Stimulated activated CD4-positive, alpha-beta T cell treated with anti-CD3 and anti-CD28 coated beads, Interleukin-2, amount 100 ng/mL, for 48 hours (primary cell): ENCODE results near the gene JCAD.
"Not testable (repeated sequence)": the region's sequence is repeated elsewhere in the genome, so short reads cannot be mapped to it uniquely, and the experiment has no call there.

ENCODE experiments used
- DNase-seq, 2 donors: peaks; one replicate each; pipeline ENCODE4 v3.0.0-alpha.2; 2020

The JCAD gene, protein sequence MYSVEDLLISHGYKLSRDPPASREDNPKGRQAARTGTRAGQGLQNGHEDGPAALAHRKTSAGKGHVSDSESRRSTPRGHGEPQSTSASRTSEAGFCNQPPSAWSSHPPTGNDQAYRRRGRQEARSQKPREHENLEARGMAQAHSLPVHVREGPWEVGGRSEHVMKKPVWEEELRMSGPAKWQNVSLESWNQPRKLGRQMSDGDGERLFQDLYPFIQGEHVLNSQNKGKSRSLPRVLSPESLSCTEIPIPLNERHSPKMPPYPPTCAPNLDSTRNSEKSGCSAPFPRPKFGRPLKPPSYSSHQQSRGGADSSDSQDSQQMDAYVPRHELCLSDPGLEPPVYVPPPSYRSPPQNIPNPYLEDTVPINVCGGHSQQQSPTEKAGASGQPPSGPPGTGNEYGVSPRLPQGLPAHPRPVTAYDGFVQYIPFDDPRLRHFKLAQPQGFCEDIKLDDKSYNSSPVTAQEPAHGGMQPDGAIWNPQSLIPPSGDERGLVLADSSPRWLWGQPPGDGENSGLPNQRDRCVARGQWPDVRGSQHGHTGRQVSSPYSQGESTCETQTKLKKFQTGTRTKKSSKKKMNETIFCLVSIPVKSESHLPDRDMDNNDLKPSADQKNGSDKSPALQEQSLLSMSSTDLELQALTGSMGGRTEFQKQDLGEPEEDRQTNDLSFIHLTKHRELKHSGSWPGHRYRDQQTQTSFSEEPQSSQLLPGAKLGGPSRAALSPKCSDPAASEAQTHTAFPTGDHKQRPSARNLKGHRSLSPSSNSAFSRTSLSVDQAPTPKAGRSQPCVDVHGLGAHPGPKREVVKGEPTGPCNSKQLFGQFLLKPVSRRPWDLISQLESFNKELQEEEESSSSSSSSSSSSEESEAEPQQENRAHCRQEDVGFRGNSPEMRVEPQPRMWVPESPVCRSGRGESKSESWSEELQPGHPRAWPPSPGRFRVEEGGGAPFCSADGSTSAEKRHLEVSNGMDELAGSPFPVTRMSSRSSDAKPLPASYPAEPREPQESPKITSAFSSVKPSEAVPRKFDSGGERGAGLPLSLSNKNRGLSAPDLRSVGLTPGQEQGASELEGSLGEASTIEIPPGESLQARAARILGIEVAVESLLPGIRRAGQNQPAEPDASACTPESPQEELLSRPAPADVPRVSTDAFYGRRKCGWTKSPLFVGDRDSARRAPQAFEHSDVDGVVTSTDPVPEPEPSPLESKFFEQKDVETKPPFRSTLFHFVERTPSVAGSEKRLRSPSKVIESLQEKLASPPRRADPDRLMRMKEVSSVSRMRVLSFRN (N-terminal part only)

DNA sequence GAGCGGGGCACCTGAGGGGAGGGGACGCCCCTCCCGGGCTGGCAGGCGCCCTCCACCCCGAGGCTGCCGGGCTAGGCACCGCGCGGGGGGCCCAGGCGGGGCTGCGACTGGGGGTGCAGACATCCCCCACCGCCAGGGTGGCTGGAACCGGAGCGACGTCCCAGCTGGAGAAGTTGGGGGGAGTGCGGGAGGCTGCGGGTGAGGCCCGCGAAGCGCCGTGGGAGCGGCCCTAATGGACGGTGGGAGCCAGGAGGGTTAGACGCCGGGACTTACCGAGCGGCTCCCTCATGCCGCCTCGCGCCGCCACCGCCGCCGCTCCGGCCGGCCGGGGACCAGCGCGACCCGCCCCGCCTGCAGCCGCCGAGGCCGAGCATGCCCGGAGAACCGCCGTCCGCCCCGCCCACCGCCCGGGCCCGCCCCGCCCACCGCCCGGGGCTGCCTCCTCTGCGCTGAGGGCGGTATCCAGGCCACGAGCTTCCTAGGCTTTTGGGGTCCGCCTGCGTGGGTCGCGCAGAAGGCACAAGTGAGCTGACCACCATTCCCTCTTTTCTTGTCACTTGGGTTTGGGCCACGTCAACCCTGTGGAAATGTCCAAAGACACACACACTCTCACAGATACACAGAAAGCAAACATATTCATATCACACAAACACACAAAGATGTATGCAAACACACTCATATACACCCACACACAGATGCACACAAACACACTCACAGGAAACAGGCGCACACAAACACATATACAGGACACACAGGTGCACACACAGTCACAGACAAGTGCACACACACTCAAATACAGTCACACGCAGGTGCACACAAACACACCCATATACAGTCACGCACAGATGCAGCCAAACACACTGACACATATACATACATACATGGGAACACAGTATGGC, at the start of gene JCAD:
Gene JCAD, minus strand, starts transcription at position 378 of the 899 bp plus-strand sequence. CDS start 11,774 bp downstream, outside the sequence.
- peak; percentile 41 to 47 for DNase-seq

DNA sequence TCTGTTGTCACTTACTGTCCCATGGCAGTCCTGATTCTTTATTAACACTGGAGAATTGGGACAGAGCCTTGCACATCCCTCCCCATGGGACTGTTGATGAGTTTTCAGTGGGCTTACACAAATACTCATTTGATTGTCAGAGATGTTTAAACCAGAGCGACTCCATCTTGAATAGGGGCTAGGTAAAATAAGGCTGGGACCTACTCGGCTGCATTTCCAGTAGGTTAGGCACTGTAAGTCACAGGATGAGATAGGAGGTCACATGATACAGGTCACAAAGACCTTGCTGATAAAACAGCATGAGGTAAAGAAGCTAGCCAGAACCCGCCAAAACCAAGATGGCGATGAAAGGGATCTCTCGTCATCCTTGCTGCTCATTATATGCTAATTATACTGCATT, 47.6 kb upstream of the JCAD start:
- no peak for DNase-seq

GRCh38 chr10:30103595-30104320, 44.4 kb upstream of the JCAD start:
- no peak for DNase-seq

DNA sequence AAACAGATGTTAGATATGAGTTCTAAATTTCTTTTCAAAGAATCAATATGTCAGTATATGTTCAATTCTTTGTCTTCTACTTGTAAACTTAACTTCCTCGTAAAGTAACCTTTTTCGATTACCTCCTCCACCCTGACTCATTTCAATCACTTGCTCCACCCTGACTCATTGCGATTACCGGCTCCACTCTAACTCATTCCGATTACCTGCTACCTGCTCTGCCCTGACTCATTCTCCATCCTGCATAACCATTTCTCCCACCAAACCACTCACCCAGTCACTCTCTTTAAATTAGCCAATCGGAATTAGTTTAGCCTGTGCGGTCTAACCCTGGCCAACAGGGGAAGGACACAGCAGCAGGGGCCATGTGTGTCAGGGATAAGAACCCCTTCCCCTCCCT, 40.3 kb upstream of the JCAD start:
- DNase-seq: not testable (repeated sequence)

GRCh38 chr10:30099101-30099500, 39.7 kb upstream of the JCAD start:
- no peak for DNase-seq

GRCh38 chr10:30098629-30099028, 39.2 kb upstream of the JCAD start:
- DNase-seq: no peak

DNA sequence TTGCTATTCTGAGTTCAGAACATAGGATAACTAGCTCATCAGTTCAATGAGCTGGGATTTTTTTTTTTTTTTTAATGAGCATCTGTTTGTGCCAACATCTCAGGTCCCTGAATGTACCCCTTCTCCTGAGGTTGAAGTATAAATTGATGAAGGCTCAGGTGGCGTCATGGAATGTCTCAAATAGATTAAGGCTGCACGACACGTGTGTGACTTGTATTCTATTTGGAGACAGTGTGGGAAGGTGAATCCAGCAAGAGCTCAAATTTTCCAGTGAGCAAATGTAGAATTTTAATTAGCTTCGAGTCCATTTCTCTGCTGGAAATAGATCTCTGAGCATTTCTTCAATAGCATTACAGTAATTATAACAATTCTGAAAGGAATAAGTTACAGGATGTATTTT, 37.2 kb upstream of the JCAD start:
- no peak for DNase-seq

GRCh38 chr10:30095631-30096422, 36.4 kb upstream of the JCAD start:
- DNase-seq: no peak

- DNase-seq: no peak
Measured at GRCh38 chr10:30094601-30095000, 35.2 kb upstream of the JCAD start.

DNA sequence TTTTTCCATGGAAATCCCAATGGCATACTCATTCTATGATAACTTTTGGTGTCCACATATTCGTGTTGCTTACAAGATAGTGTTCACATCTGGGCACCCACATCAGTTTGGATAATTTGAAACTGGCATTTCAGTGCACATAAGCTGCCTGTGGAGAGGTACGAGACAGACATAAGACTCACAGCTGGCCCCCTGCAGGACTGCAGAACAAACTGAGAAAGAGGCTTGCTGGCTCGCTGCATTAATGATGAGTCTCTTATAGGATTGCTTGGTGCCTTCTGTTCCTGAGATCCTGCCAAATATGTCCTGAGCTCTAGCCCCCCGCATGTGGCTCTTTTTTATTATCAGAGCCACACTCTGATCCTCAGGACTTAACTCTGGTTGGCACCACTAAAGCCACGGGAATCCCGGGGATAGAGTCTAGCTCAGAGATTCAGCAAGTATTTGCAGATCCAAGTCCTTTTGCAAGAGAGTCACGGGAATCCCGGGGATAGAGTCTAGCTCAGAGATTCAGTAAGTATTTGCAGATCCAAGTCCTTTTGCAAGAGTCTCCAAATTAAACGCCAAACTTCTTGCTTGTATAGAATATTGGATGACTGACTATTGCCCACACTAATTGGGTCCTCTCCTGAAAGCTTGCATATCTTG, 34.0 kb upstream of the JCAD start:
- no peak for DNase-seq

- DNase-seq: no peak
Measured at GRCh38 chr10:30092151-30092790, 32.9 kb upstream of the JCAD start.

GRCh38 chr10:30091136-30091535, 31.8 kb upstream of the JCAD start:
- no peak for DNase-seq

DNA sequence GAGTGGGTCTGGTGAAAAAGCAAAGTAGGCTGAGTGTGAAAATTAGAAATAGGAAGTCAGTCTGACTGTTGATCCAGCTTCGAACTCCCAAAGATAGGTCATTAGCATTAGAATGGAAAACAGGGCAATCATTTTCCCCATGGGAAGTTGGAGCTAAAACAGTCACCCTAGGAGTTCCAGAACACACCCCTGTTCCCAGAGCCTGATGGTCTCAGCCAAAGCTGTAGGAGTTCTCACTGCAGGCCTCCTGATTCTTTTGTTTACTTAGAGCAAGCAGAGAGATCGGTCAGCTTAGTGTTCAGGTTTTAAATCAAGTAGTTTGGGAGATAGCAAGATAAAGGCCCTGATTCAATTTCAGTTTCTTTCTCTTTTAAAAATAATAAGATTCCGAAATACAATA, 28.8 kb upstream of the JCAD start:
- DNase-seq: no peak

DNA sequence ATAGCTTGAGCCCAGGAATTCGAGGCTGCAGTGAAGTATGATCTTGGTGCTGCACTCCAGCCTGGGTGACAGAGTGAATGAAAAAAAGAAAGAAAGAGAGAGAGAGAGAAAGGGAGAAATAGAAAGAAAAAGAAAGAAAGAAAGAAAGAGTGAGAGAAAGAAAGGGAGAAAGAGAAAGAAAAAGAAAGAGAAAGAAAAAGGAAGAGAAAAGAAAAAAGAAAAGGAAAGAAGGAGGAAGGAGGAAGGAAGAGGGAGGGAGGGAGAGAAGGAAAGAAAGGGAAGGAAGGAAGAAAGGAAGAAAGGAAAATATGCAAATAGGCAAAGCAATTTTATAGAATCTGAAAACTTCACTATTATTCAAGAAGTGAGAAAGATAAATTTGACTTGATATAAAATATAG, 24.5 kb upstream of the JCAD start:
- DNase-seq: no peak

GRCh38 chr10:30081182-30081581, 21.8 kb upstream of the JCAD start:
- no peak for DNase-seq

- DNase-seq: no peak
Measured at GRCh38 chr10:30080161-30080560, 20.8 kb upstream of the JCAD start.

DNA sequence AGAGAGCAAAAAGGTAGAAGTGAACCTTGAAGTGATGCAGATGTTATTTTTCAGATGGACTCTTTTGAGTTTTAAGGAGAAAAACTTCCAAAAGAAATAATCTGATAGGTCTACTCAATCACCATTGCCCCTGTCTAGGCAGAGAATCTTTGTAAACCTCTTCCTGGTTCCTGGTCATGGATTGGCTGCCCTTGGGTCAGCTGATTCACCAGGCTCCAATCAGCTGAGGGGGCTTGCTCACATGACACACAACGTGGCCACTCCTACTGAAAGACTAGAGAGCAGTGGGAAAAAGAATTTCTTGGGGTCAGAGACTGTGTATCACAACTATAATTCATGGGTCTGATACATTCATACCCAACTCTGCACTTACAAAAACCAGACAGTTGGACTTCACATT, 20.0 kb upstream of the JCAD start:
- no peak for DNase-seq

DNA sequence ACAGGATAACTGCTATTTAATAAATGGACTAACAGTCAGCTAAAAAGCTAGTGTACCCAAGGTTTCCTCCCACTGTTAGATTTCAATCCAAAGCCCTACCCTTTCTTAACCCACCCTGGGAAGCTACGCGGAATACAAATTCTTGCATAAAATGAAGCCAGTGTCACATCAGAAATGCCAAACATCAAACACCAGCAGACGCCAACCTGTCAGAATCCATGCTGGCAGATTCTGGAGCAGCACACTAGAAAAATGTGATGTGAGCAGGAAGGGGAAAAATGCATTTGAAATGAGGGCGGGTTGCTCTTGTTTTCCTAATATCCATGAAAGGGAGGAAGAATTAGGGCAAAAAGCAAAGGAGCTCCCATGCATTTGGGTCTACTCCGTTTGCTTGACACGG, 16.1 kb upstream of the JCAD start:
- no peak for DNase-seq

DNA sequence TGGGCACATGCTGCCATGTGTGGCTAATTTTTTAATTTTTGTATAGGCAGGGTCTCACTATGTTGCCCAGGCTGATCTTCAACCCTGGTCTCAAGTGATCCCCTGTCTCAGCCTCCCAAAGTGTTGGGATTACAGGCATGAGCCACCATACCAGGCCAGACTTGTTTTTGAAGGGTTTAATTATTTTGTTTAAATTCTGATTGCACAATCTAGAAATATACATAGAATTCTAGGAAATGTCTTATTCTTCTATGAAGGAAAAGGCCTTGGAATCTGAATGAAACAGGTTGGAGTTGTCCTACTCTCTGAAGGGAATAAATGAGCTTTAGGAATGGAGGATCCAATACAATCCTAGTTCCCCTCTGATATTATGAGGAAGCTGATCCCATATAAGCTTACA, 15.5 kb upstream of the JCAD start:
- DNase-seq: no peak
